A549 treated with GW870086 at 1 μM for 4 hours (cell line): ENCODE results near the gene FOLR3. TPM values are rescaled to one million over a fixed set of nuclear protein-coding genes. Genes with fewer than 3 reads are reported as not detected.

ENCODE experiments used
- total RNA-seq: library from RNA; stranded (reverse); fragments of 200-300 nt; extraction: Qiagen RNA extraction; gene quantifications from 5 replicates; pipeline ENCODE4 v1.2.3, GENCODE V29; 2022; ENCODE audit warnings: low read depth

Gene FOLR3
- not detected in 5 replicates for total RNA-seq

GRCh38 chr11:72135473-72135872 is at the start of gene FOLR3:
FOLR3 (plus strand) TSS chr11:72135725; CDS start chr11:72135953, 228 bp downstream.

DNA sequence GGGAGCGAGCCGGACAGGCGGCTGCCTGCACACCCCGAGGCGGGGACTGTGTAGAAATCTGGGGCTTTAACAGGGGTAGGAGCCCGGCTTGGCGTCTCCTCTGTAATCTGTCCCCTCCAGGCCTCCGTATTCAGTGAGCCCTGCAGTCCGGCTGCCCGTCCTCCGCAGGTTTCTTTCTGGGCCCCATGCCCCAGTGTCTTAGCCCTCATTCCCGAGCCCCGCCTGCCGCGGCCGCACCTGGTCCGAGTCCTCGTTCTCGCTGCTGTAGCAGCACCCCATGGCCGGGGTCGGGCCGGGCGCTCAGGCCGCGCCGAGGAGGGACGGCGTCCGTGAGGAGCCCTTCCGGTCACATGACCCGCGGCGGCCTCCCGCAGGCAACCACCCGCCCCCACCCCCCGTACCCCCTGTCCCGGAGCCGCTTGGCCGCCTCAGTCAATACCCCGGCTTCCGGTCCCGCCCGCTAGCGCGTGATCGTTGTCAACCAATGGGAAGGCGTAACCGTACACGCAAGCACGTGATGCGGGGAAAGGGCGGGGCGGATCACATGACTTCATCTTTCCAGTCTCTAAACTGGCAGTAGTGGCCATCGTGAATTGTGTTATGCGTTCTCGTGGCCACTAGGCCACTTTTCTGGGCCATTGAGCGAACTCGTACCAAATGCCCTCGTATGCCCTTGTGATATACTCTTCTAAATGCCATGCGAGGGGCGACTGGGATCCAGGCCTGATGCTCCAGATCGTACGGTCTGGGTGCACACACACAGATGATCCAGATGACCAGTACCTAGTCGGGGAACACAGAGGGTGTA is 32.4 kb upstream of the FOLR3 start, which contains the start of gene LAMTOR1:
Gene LAMTOR1 (minus strand): TSS at position 352 of the 808 bp plus-strand sequence. CDS start 73 bp downstream, at position 279.

DNA sequence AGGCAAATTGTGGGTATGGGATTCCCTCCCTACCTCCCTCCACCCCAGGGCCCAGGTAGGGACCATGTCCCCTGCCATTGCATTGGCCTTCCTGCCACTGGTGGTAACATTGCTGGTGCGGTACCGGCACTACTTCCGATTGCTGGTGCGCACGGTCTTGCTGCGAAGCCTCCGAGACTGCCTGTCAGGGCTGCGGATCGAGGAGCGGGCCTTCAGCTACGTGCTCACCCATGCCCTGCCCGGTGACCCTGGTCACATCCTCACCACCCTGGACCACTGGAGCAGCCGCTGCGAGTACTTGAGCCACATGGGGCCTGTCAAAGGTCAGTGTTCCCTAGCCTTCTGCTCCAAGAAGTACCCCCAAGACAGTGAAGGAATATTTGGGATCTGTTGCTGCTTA is 29.6 kb upstream of the FOLR3 start, which contains the start of gene TOMT:
Gene TOMT (plus strand): TSS at position 37 of the 400 bp plus-strand sequence. CDS start 28 bp downstream, at position 65.

DNA sequence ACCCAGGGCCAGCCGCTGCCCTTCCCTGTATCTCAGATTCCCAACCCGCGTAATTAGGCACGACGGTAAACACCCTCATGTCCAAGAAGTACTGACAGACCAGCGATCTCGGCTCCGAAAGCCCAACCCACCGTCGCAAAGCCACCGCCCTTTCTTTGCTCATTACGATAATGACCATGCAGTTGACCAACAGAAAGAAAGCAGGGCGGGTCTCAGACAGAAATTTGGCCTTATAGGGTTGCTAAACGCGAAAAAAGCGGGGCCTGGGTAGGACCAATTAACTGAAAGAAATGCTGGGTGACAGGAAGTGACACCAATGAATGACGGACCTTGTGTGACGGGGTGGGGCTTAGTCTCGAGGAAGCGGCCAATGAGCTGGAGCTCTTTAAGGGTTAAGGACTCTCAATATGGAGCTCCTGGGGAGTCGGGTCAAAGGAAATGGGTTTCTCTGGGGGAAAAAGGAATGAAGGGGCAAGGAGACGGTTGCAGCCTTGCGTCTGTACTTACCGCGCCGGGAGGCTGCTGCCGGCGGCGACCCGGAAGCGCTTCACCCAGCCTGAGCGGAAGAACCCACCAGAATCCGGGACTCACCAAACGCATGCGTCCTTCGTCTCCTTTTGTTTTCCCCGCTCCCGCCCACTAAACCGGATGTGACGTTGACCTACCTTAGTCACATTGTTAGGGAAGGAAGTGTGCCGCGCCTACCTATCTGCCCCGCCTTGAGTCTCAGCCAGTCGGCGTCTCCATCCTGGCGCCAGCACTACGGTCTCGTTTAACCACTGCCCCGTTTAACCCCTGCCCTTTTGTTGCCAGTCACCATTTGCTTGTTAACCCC is 23.2 kb upstream of the FOLR3 start, which contains the start of gene ANAPC15:
Gene ANAPC15 (minus strand): TSS at position 553 of the 835 bp plus-strand sequence. CDS start 1,419 bp downstream, outside the sequence.

Other genes starting within 250 kb of the FOLR3 start
- gene XNDC1N, start 207.1 kb upstream of the FOLR3 start, total RNA-seq, result 3.0 to 4.3 TPM (median 3.4 TPM) in 5 replicates
- gene RNF121, start 206.7 kb upstream of the FOLR3 start, total RNA-seq, result 45.9 to 51.9 TPM (median 50.6 TPM) in 5 replicates
- 2.7 to 4.0 TPM (median 3.6 TPM) in 5 replicates for gene IL18BP, start 136.8 kb upstream of the FOLR3 start, total RNA-seq
- 55.0 to 71.2 TPM (median 62.9 TPM) in 5 replicates for gene NUMA1, start 55.2 kb upstream of the FOLR3 start, total RNA-seq
- gene LRRC51, start 54.9 kb upstream of the FOLR3 start, total RNA-seq, result 6.2 to 10.4 TPM (median 6.8 TPM) in 5 replicates
- gene LAMTOR1, start 32.4 kb upstream of the FOLR3 start, total RNA-seq, result 123 to 166 TPM (median 143 TPM) in 5 replicates
- gene TOMT, start 29.8 kb upstream of the FOLR3 start, total RNA-seq, result not detected in 5 replicates
- 75.3 to 97.7 TPM (median 86.3 TPM) in 5 replicates for gene ANAPC15, start 23.0 kb upstream of the FOLR3 start, total RNA-seq
- 0.16 to 0.30 TPM (median 0.24 TPM) in 3 of 5 replicates, not detected in the others for gene FOLR1, start 56.4 kb downstream of the FOLR3 start, total RNA-seq
- not detected in 5 replicates for gene FOLR2, start 81.1 kb downstream of the FOLR3 start, total RNA-seq
- gene INPPL1, start 89.0 kb downstream of the FOLR3 start, total RNA-seq, result 53.6 to 75.5 TPM (median 72.6 TPM) in 5 replicates
- not detected in 5 replicates for gene PHOX2A, start 108.5 kb downstream of the FOLR3 start, total RNA-seq